ENCODE results near the gene PCSK6.
"Not testable (repeated sequence)": the region's sequence is repeated elsewhere in the genome, so short reads cannot be mapped to it uniquely, and the experiment has no call there.

GRCh38 chr15:101287342-101287741 lies 202.2 kb downstream of the PCSK6 start:
- TF ChIP-seq CTCF (conservative IDR thresholded peaks at IDR 0.05; ENCODE audit: low read length); EZH2phosphoT487 (IDR thresholded peaks at IDR 0.05; ENCODE audit: borderline replicate concordance): not testable (repeated sequence)
